Esophagus squamous epithelium (tissue), 5 donors: ENCODE results near the gene IPO8. TPM values are rescaled to one million over a fixed set of nuclear protein-coding genes. Genes with fewer than 3 reads are reported as not detected.

Experiments
- DNase-seq: peaks from one replicate; lab custom pipeline; 2025; lab: John Stamatoyannopoulos, UW
- H3K27ac ChIP-seq, 4 donors: fragments of 200-600 bp; sonication (generic); one replicate each; pipeline ENCODE4 v1.5.1; 2016 to 2019; ENCODE audit warnings: mild to moderate bottlenecking in 1 of 4
- H3K27me3 ChIP-seq, 4 donors: fragments of 200-600 bp; sonication (generic); 1 replicate in 3 of 4; 2 replicates in 1 of 4; pipeline versions ENCODE4 v1.5.1 to v1.6.0; 2017 to 2021; ENCODE audit warnings: antibody characterized with exemption in 1 of 4
- H3K36me3 ChIP-seq, 3 donors: fragments of 200-600 bp; sonication (generic); one replicate each; pipeline ENCODE4 v1.5.1; 2016 to 2019
- H3K4me1 ChIP-seq, 3 donors: fragments of 200-600 bp; sonication (generic); one replicate each; pipeline ENCODE4 v1.5.1; 2017 to 2019
- H3K4me3 ChIP-seq, 4 donors: fragments of 200-600 bp; sonication (generic); 1 replicate in 3 of 4; 2 replicates in 1 of 4; pipeline ENCODE4 v1.5.1; 2016 to 2019; ENCODE audit warnings: mild to moderate bottlenecking in 2 of 4, moderate library complexity in 1 of 4
- H3K9me3 ChIP-seq, 3 donors: fragments of 200-600 bp; sonication (generic); one replicate each; pipeline ENCODE4 v1.5.1; 2016 to 2019
- CTCF ChIP-seq, 6 experiments: fragments of 450-650 bp in 4 of 6; fragments of 200-600 bp in 2 of 6; sonication (generic) in 2 of 6; IDR thresholded peaks; one replicate each; pipeline ENCODE4 v1.5.1; 2016 to 2019; ENCODE audit warnings: antibody characterized with exemption in 6 of 6, mild to moderate bottlenecking in 4 of 6, moderate library complexity in 4 of 6
- POLR2A ChIP-seq, 4 donors: fragments of 450-650 bp; IDR thresholded peaks; one replicate each; pipeline ENCODE4 v1.6.1; 2017; ENCODE audit warnings: antibody characterized with exemption in 4 of 4, mild to moderate bottlenecking in 4 of 4, moderate library complexity in 3 of 4
- WGBS, 2 donors: methylation state at CpG; one replicate each; pipeline ENCODE4 v1.1.5; 2018; 5-methylcytosine and 5-hydroxymethylcytosine counted together
- intact Hi-C: fragments of 100-400 bp; cut with DNase I; formaldehyde crosslinking; loops from one replicate; pipeline ENCODE4 v1.15.0; 2022
- total RNA-seq, 4 donors: library from RNA; depleted of rRNA; stranded (reverse); fragments of >200 nt; gene quantifications; one replicate each; pipeline ENCODE4 v1.1.0, GENCODE V29; 2016
- donor health status: DM: yes; HTN: yes; CAD: no.

IPO8 gene
- total RNA-seq, 4 donors from 2014 or later, result 18.0 to 31.9 (median 29.0) TPM

GRCh38 chr12:30635385-30635784 is 60.3 kb downstream of the IPO8 start:
- Histone ChIP-seq H3K4me3 (no peak overlapping the region), H3K27ac (no peak overlapping the region), H3K36me3 (peaks cover 0 to 93% (median 3%) of the 10 kb centered on the region in 3 donors), H3K27me3 (no peaks in the 10 kb centered on the region), H3K4me1 (no peaks in the 10 kb centered on the region), H3K9me3 (no peaks in the 10 kb centered on the region)
- no peak for TF ChIP-seq POLR2A (IDR thresholded peaks at IDR 0.05)
- TF ChIP-seq CTCF (IDR thresholded peaks at IDR 0.05), result no peak
- intact Hi-C loops, result no loop called here
- WGBS, 2 donors, result 75 to 92% methylated on average over 2 of the region's 2 CpGs
- no peak for DNase-seq

- Histone ChIP-seq H3K27me3 (no peaks in the 10 kb centered on the region), H3K9me3 (no peaks in the 10 kb centered on the region), H3K36me3 (peaks cover 0 to 93% (median 3%) of the 10 kb centered on the region in 3 donors), H3K4me1 (no peaks in the 10 kb centered on the region), H3K27ac (no peak overlapping the region), H3K4me3 (no peak overlapping the region)
- DNase-seq, result no peak
- 66 to 83% methylated on average over 5 of the region's 6 CpGs for WGBS, 2 donors
- TF ChIP-seq POLR2A (IDR thresholded peaks at IDR 0.05) (no peak), CTCF (IDR thresholded peaks at IDR 0.05) (no peak)
- intact Hi-C loops, result no loop called here
Observed at GRCh38 chr12:30631740-30632139, 63.9 kb downstream of the IPO8 start.

DNA sequence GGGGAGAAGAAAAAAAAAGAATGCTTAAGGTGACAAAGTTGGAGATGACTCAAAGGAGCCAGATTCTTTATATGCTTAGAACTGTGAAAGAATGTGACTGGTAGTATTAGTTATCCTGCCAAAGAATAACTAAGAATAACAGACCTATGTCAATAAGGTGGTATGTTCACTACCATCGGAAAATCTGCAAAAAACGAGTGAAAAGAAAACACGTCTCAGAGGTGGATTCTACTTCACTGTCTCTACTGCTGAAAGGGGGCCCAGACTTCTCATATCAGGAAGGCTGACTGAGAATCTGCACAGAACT is 64.7 kb downstream of the IPO8 start:
- Histone ChIP-seq H3K9me3 (no peaks in the 10 kb centered on the region), H3K27me3 (no peaks in the 10 kb centered on the region), H3K4me1 (no peaks in the 10 kb centered on the region), H3K27ac (no peak overlapping the region), H3K36me3 (peaks cover 0 to 85% (median 3%) of the 10 kb centered on the region in 3 donors), H3K4me3 (no peak overlapping the region)
- TF ChIP-seq CTCF (IDR thresholded peaks at IDR 0.05), result no peak
- TF ChIP-seq POLR2A (IDR thresholded peaks at IDR 0.05), result no peak
- 44 to 53% methylated on average over 3 of the region's 3 CpGs for WGBS, 2 donors
- DNase-seq, result no peak
- intact Hi-C loops, result no loop called here

DNA sequence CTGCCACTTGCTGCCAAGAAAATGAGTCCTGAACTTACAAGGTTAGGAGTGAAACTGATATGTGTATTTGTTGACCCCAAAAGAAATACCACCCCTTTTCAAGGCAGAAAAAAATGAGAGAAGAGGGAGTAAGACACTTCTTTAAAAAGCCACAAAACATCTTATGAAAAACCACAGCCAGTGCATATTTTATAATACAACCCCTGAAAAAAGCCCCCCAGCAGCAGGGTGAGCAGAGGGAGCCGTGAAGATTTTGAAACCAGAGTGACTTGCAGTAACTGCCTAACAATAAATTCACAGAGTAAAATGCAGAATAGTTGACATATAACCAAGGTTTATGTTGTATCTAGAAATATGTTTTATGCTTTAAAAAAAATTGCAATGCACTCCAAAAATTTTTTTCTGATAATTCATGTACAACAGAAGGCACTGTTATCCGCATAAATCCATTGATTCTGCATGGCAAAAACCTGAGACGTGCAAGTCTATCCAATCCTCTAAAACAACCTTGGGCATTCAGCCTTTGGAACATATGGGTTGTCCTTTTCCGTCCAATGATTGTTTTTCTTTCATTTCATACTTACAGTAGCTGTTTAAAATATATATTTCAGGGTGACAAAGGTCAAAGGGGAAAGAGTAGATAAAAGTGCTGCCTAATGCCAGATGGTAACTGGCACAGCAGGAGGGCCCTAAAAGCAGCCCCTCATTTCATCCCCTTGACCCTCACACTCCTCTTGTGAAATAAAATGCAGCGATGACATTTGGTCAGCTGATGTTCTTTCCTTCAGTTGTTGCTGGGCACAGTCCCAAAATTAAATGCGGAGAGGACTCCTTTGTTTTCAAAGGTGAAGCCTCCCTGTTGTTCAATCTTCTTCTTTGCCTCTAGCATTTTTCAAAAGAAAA is 65.3 kb downstream of the IPO8 start:
- TF ChIP-seq CTCF (IDR thresholded peaks at IDR 0.05) (no peak), POLR2A (IDR thresholded peaks at IDR 0.05) (no peak)
- H3K27ac ChIP-seq, result no peak overlapping the region
- H3K9me3 ChIP-seq, result no peaks in the 10 kb centered on the region
- intact Hi-C loops, result no loop called here
- 65 to 74% methylated on average over 6 of the region's 6 CpGs for WGBS, 2 donors
- H3K36me3 ChIP-seq, result peaks cover 0 to 79% (median 3%) of the 10 kb centered on the region in 3 donors
- H3K27me3 ChIP-seq, result no peaks in the 10 kb centered on the region
- H3K4me3 ChIP-seq, result no peak overlapping the region
- no peaks in the 10 kb centered on the region for H3K4me1 ChIP-seq
- DNase-seq, result no peak

- H3K4me1 ChIP-seq, result no peaks in the 10 kb centered on the region
- H3K9me3 ChIP-seq, result no peaks in the 10 kb centered on the region
- WGBS, 2 donors, result 93 to 96% methylated on average over 3 of the region's 3 CpGs
- no peak overlapping the region for H3K27ac ChIP-seq
- H3K27me3 ChIP-seq, result no peaks in the 10 kb centered on the region
- H3K4me3 ChIP-seq, result no peak overlapping the region
- DNase-seq, result no peak
- peaks cover 0 to 44% (median 3%) of the 10 kb centered on the region in 3 donors for H3K36me3 ChIP-seq
- no peak for TF ChIP-seq POLR2A (IDR thresholded peaks at IDR 0.05)
- no peak for TF ChIP-seq CTCF (IDR thresholded peaks at IDR 0.05)
- intact Hi-C loops, result no loop called here
Observed at GRCh38 chr12:30626847-30627246, 68.8 kb downstream of the IPO8 start.
